HFF-Myc (cell line): ENCODE data around the gene CIDEA.
"Not testable (repeated sequence)": the region's sequence is repeated elsewhere in the genome, so short reads cannot be mapped to it uniquely, and the experiment has no call there.

Source experiments
- DNase-seq: peaks from one replicate; pipeline ENCODE4 v3.0.0-alpha.2; 2011; ENCODE audit warnings: low read depth; ENCODE audit errors: extremely low read depth
- H3K4me3 ChIP-seq: replicated peaks from 2 replicates; pipeline ENCODE4 v1.5.1; 2011; ENCODE audit warnings: low read depth, mild to moderate bottlenecking, control low read depth, low read length
- TF ChIP-seq, protein P1 (sequence below): IDR thresholded peaks from 2 replicates; pipeline ENCODE4 v1.5.1; 2012; ENCODE audit warnings: mild to moderate bottlenecking, low read depth, low read length, control low read depth; ENCODE audit errors: missing control alignments

Gene CIDEA, protein sequence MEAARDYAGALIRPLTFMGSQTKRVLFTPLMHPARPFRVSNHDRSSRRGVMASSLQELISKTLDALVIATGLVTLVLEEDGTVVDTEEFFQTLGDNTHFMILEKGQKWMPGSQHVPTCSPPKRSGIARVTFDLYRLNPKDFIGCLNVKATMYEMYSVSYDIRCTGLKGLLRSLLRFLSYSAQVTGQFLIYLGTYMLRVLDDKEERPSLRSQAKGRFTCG

DNA sequence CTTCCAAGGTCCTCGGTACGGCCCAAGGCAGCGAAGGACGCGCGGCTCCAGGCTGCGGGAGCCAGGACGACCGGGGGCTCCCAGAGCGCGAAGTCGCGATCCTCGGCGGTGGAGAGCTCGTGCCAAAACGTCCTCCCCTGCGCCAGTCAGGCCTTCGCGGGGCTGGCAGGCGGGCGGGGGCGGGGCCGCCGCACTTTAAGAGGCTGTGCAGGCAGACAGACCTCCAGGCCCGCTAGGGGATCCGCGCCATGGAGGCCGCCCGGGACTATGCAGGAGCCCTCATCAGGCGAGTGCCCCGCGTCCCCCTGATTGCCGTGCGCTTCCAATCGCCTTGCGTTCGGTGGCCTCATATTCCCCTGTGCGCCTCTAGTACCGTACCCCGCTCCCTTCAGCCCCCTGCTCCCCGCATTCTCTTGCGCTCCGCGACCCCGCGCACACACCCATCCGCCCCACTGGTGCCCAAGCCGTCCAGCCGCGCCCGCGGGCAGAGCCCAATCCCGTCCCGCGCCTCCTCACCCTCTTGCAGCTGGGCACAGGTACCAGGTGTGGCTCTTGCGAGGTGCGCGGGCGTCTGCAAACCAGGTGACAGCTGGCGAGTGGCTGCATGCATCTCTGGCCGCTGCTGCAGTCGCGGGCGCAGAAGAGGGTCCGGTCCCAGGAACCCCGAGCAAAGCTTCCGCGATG lies at the start of gene CIDEA:
TSS of gene CIDEA (plus strand) at position 226 of the 684 bp plus-strand sequence. CDS start at position 249, 23 bp downstream.
- DNase-seq, result no peak
- no peak within 1 kb of the TSS; the same call in 1 of the 2 replicates for H3K4me3 ChIP-seq
- TF ChIP-seq, protein P1, sequence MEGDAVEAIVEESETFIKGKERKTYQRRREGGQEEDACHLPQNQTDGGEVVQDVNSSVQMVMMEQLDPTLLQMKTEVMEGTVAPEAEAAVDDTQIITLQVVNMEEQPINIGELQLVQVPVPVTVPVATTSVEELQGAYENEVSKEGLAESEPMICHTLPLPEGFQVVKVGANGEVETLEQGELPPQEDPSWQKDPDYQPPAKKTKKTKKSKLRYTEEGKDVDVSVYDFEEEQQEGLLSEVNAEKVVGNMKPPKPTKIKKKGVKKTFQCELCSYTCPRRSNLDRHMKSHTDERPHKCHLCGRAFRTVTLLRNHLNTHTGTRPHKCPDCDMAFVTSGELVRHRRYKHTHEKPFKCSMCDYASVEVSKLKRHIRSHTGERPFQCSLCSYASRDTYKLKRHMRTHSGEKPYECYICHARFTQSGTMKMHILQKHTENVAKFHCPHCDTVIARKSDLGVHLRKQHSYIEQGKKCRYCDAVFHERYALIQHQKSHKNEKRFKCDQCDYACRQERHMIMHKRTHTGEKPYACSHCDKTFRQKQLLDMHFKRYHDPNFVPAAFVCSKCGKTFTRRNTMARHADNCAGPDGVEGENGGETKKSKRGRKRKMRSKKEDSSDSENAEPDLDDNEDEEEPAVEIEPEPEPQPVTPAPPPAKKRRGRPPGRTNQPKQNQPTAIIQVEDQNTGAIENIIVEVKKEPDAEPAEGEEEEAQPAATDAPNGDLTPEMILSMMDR, result no peak

DNA sequence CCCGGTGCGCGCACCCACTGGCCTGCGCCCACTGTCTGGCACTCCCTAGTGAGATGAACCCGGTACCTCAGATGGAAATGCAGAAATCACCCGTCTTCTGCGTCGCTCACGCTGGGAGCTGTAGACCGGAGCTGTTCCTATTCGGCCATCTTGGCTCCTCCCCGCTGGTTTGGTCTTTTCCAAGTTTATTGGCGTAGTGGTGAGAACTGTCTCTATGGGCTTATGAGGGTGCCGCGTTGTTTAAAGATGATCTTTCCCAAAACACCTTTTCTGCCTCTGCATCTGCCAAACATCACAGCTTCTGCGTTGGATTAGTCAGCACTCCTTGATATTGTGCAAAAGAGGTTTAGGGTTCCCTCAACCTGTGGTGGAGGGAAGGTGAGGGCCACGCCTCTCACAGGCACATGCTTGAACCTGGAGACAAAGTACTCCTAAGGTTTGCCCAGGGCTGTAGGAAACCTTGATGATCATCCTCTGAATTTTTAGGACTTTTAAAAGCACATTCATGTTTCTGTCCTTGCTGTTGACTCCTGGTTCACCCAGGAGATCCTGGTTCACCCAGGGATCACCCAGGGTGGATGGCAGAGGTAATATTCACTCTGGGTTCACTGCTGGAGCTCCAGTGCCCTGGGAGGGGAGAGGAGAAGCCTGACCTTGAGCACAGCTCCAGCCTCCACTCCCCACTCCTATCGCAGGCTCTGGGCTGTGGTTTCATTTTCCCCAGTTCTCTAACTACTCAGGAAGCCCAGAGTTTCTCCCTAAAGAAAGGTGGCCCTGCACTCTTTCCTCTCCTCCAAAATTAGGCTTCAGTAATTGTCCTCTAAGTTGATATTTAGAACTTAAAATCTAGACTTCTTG lies 45.6 kb upstream of the CIDEA start:
- H3K4me3 ChIP-seq, DNase-seq: not testable (repeated sequence)

DNA sequence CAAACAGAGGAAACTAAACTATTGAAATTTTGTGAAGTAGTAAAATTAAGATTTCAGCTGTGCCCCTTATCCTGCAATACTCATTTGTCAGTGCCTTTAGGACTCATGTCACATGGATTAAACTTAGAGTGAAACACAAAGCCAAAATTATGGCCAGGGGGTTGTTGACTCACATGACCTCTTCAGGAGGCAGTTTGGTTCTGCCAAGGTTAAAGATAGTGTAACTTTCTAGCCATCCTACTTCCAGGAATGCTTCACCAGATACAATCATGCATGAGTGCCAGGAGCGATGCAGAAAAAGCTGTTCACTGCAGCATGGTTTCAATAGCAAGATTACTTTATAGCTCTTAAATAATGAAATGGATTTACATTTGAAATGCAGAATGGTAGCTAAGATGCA lies 41.9 kb upstream of the CIDEA start:
- DNase-seq, result not testable (repeated sequence)

DNA sequence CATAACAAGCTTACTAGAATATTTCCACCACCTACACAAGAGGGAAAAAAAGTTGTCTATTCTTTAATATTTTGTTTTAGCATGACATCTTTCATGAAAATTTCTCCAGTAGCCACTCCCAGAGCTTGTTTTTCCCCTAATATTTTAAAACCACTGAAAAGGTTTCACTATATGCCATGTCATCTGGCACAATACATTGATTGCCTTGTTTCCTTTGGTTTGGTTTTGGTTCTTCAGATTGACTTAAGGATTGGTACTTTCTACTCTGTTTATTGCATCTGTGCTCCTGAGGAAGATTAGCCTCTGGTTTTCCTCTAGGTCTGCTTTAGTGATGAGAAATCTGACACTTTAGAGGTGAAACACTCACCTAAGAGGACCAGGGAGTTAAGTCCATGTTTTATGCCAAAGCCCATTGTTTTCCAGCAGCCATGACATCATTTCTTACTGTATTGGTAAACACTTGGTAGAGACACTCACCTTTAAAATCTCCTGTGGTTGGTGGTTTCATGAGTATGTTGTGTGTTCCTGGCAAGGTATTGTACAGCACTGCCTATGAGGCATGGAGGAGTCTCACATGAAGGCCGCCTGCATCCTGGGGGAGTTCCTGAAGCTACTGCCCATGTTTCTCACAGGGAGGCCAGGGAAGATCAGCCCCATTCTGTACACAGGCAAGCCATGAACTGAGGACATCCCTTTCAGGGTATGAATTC lies 39.7 kb upstream of the CIDEA start:
- H3K4me3 ChIP-seq, DNase-seq: not testable (repeated sequence)

More for the DNA sequence above, 41.9 kb upstream of the CIDEA start:
- not testable (repeated sequence) for H3K4me3 ChIP-seq

DNA sequence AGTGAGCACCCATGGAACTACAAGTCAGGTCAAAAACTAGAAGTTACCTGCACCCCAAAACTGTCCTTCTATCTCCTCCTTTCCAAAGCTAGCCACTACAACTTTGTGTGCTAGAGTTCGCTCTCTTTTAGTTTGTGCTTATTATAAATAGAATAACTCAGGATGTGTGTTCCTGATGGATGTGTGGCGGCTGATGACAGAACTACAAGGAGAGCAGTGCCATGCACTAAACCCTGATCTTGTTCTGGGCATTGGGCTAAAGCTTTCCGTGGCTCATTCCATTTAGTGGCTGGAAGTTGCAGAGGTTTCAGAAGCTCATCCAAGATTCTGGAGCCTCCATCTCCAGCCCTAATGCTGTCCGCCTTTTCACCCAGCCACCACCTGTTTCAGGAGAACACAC lies 37.7 kb upstream of the CIDEA start:
- not testable (repeated sequence) for H3K4me3 ChIP-seq, DNase-seq

DNA sequence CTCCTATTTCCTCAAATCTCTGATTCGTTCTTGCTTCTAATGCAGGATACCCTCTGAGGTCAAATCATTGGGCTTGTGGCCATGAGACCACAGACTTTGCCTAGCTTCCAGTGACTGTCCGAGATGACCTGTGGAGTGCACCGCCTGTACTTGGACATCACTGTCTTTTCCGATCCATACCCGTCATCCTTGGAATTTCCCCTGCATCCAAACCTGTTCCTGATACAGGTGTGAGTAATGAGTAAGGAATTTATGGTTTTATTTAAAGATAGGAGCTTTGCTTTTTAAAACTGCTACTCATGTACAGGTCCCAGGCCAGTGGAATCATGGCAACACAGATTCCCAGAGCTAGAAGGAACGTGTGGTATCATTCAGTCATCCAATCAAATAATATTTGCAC lies 35.6 kb upstream of the CIDEA start:
- not testable (repeated sequence) for DNase-seq, H3K4me3 ChIP-seq

DNA sequence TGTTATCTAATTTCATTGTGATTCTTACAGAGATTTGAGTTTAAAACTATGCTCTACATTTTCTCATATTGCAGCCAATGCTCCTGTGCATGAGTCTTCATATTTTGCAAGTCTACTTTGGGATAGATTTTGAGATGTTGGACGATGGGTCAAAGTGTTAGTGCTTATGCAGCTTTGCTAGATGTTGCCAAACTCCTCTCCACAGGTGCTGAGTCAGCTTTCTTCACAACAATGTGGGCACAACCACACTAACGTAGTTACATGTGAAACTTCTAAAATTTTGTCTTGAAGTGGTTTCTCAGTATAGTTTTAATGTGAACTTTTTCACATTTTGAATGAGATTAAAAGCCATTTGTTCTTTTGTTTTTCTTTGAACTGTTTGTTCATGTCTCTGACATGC lies 32.1 kb upstream of the CIDEA start:
- H3K4me3 ChIP-seq, DNase-seq: not testable (repeated sequence)

DNA sequence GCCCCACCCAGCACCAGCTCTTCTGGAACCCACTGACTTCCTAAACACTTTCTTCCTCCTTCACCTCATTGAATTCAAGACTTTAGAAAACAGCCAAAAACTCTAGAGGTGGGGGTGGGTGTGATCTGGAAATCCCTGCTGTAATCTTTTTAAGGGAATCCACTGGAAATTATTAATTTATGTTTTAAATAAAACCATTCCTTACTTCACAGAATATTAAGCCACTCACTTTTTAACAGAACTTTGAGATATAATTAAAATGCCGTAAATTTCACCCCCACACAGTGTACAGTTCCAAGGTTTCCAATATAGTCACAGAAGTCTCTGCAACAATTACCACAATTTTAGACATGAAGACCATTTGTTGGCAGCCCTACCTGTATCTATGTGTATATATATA lies 30.8 kb upstream of the CIDEA start:
- H3K4me3 ChIP-seq, DNase-seq: not testable (repeated sequence)

DNA sequence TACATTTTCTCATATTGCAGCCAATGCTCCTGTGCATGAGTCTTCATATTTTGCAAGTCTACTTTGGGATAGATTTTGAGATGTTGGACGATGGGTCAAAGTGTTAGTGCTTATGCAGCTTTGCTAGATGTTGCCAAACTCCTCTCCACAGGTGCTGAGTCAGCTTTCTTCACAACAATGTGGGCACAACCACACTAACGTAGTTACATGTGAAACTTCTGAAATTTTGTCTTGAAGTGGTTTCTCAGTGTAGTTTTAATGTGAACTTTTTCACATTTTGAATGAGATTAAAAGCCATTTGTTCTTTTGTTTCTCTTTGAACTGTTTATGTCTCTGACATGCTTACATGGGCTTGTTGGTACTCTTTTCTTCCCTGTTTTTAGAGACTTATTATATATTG lies 27.4 kb upstream of the CIDEA start:
- DNase-seq, H3K4me3 ChIP-seq: not testable (repeated sequence)

DNA sequence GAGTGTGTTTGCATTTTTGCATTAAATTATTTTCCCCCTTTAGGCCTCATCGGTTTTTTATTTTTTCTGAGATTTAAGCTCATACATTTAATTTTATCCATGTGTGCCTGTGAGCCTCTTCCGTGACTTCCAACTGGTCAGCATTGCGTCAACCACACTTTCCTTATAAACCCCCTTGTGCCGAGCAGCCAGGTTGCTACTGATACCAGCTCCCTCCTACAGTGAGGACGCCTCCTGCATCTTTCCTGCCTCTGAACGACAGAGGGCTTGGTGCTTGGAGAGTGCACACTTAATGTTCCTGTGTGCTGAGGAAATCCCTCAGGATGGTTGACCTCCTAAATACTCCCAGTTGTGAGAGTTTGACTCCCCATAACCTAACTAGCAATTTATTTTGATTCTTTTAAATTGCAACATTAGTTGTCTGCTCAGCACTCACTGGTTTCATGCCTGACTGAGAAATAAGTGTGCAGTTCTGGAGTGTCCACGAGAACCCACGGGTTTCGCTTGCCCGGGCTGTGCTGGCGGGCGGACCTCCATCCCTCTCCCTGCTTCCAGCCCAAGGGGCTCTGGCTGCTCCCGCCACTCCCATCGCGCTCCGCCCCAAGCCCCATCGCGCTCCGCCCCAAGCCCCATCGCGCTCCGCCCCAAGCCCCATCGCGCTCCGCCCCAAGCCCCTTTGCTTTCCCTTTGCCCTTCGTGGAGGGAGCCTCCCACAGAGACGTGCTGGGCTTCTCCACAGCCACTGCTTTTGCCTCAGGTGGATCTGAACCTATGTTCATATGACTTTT lies 26.6 kb upstream of the CIDEA start:
- not testable (repeated sequence) for H3K4me3 ChIP-seq, DNase-seq

DNA sequence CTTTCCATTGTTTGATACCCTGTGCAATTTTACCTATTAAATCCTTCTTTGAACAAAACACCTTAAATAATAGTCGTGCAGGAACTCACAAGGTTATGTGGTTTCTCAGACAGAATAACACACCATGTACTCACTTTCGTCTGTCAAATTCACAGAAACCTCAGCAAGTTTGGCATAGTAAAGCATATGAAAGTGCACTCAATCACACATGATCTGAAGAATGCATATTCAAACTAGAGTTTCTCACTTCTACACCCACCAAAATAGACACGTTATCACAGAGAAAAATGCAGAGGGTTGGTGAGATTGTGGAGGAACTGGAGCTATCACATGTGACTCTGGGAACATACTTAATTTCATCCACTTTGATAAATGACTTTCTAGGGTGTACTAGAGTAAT lies 25.9 kb upstream of the CIDEA start:
- not testable (repeated sequence) for H3K4me3 ChIP-seq, DNase-seq

DNA sequence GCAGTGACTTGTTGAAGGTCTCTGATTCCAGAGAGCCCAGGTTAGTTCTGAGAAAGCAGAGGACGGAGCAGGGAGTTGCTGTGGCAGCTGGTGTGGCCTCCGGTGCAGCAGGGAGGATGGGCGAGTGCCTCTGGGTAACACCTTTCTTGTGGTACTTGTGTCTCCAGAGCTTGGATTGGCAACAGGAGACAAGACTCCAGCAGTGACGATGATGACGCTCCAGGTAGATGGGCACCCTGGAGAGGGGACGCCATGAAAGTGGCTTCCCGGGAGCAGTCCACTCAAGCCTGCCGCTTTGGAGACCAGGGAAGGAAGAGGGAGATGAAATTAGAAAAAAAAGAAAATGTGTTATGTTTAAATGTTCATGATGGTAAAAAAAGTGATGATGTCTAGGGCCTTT lies 23.6 kb upstream of the CIDEA start:
- DNase-seq, H3K4me3 ChIP-seq: not testable (repeated sequence)
